Kidney (tissue), 14 donors: Measurements from ENCODE around the gene SEZ6L2. TPM values are rescaled to one million over a fixed set of nuclear protein-coding genes. Genes with fewer than 3 reads are reported as not detected.
"Not testable (repeated sequence)": the region's sequence is repeated elsewhere in the genome, so short reads cannot be mapped to it uniquely, and the experiment has no call there.

ENCODE experiments used
- DNase-seq, 5 donors: peaks; one replicate each; pipeline ENCODE4 v3.0.0-alpha.2; 2013 to 2020
- FAIRE-seq: peaks from 2 replicates; lab custom pipeline; 2012; peaks lifted over from hg19 to GRCh38; lab: Jason Lieb, UNC
- H3K27ac ChIP-seq, 2 donors: one replicate each; pipeline ENCODE4 v1.7.0; 2013; ENCODE audit warnings: low read depth in 2 of 2, low read length in 2 of 2, inconsistent platforms in 1 of 2
- H3K27me3 ChIP-seq: one replicate; pipeline ENCODE4 v1.7.1; 2013; ENCODE audit warnings: low read length, inconsistent platforms; ENCODE audit not compliant: control insufficient read depth, insufficient read depth
- H3K36me3 ChIP-seq, 3 donors: one replicate each; pipeline versions ENCODE4 v1.7.0 to v1.7.1; 2013; ENCODE audit warnings: low read length in 3 of 3, control low read depth in 1 of 3, inconsistent platforms in 1 of 3; ENCODE audit not compliant: insufficient read depth in 3 of 3, control insufficient read depth in 2 of 3
- H3K4me1 ChIP-seq, 3 donors: one replicate each; pipeline versions ENCODE4 v1.7.0 to v1.7.1; 2013; ENCODE audit warnings: low read length in 3 of 3, inconsistent platforms in 1 of 3, low read depth in 1 of 3; ENCODE audit not compliant: control insufficient read depth in 2 of 3, insufficient read depth in 2 of 3
- H3K4me3 ChIP-seq, 3 donors: one replicate each; pipeline versions ENCODE4 v1.7.0 to v1.8.1; 2013; ENCODE audit warnings: low read length in 3 of 3, control low read depth in 1 of 3, inconsistent platforms in 1 of 3
- H3K9ac ChIP-seq, 3 donors: one replicate each; pipeline versions ENCODE4 v1.7.0 to v1.7.1; 2013; ENCODE audit warnings: low read length in 3 of 3, control low read depth in 1 of 3, inconsistent platforms in 1 of 3
- H3K9me3 ChIP-seq, 3 donors: one replicate each; pipeline versions ENCODE4 v1.7.0 to v1.7.1; 2013; ENCODE audit warnings: low read length in 3 of 3, control low read depth in 1 of 3, inconsistent platforms in 1 of 3; ENCODE audit not compliant: control insufficient read depth in 2 of 3, insufficient read depth in 1 of 3
- CTCF ChIP-seq: IDR thresholded peaks from 3 replicates; pipeline ENCODE4 v1.5.1; 2012; ENCODE audit warnings: mild to moderate bottlenecking, moderate library complexity, borderline replicate concordance; ENCODE audit not compliant: insufficient read depth; ENCODE audit errors: extremely low read depth
- intact Hi-C: fragments of 100-400 bp; cut with DNase I; formaldehyde crosslinking; loops from one replicate; pipeline ENCODE4 v1.11.1; 2022
- polyA plus RNA-seq: library from polyadenylated mRNA; stranded (reverse); fragments of 350-450 nt; fragmentation: Illumina TruSeq; extraction: RNeasy Lipid Tissue Mini Kit (QIAGEN cat#74804); gene quantifications from one replicate; pipeline ENCODE4 v1.2.3, GENCODE V29; 2014; ENCODE audit warnings: low read depth, low replicate concordance; ENCODE audit not compliant: insufficient read depth
- total RNA-seq: library from RNA; stranded (reverse); fragmentation: NEBNext Ultra II Directional; extraction: Animal tissue kit (Norgen Biotek cat#: 25700); gene quantifications from one replicate; pipeline ENCODE4 v1.2.1, GENCODE V29; 2021
- donor health status: control.
- donor health status: control.
- donor health status: control.
- donor health status: control.
- donor health status: control.
- donor health status: DM: yes; HTN: yes; CAD: no.
- donor health status: Normal renal cell carcinoma (clear cell type).

The SEZ6L2 gene
- total and polyA plus RNA-seq, 2 donors from 2014 or later: 9.1 to 32.4 TPM

GRCh38 chr16:29891525-29892457, 7.6 kb downstream of the SEZ6L2 start:
- no peak overlapping the region for H3K4me3 ChIP-seq
- H3K4me1 ChIP-seq: no peaks in the 10 kb centered on the region
- H3K27me3 ChIP-seq: no peaks in the 10 kb centered on the region
- no peak overlapping the region for H3K27ac ChIP-seq
- H3K9me3 ChIP-seq: no peaks in the 10 kb centered on the region
- H3K36me3 ChIP-seq: no peaks in the 10 kb centered on the region
- H3K9ac ChIP-seq: no peak overlapping the region
- intact Hi-C loops: no loop called here
- no peak for TF ChIP-seq CTCF
- DNase-seq: peak in 1 of 5 donors; percentile 32
- no peak for FAIRE-seq

- H3K4me3 ChIP-seq, FAIRE-seq, H3K4me1 ChIP-seq, H3K36me3 ChIP-seq, H3K27ac ChIP-seq, H3K27me3 ChIP-seq, H3K9me3 ChIP-seq, H3K9ac ChIP-seq, DNase-seq, intact Hi-C loops: not testable (repeated sequence)
Measured at GRCh38 chr16:29889372-29889771, 10.0 kb downstream of the SEZ6L2 start.

- Histone ChIP-seq H3K9me3 (no peaks in the 10 kb centered on the region), H3K27me3 (no peaks in the 10 kb centered on the region), H3K27ac (no peak overlapping the region), H3K4me1 (no peaks in the 10 kb centered on the region), H3K36me3 (no peaks in the 10 kb centered on the region), H3K9ac (no peak overlapping the region), H3K4me3 (no peak overlapping the region)
- FAIRE-seq: no peak
- intact Hi-C loops: no loop called here
- no peak for DNase-seq
- TF ChIP-seq CTCF: no peak
Measured at GRCh38 chr16:29883987-29884386, 15.4 kb downstream of the SEZ6L2 start.

- no peaks in the 10 kb centered on the region for H3K9me3 ChIP-seq
- H3K27ac ChIP-seq: no peak overlapping the region
- H3K4me3 ChIP-seq: no peak overlapping the region
- H3K4me1 ChIP-seq: no peaks in the 10 kb centered on the region
- no peak for DNase-seq
- TF ChIP-seq CTCF: no peak
- H3K36me3 ChIP-seq: no peaks in the 10 kb centered on the region
- FAIRE-seq: no peak
- peaks cover 8% of the 10 kb centered on the region for H3K27me3 ChIP-seq
- intact Hi-C loops: no loop called here
- no peak overlapping the region for H3K9ac ChIP-seq
Measured at GRCh38 chr16:29881050-29881449, 18.3 kb downstream of the SEZ6L2 start.
